ENCODE measurements around the gene PLEKHD1.
A peak's percentile ranks its signal among the peaks of the same experiment; 100 is the strongest.
"Not testable (repeated sequence)": the region's sequence is repeated elsewhere in the genome, so short reads cannot be mapped to it uniquely, and the experiment has no call there.

Gene PLEKHD1

DNA sequence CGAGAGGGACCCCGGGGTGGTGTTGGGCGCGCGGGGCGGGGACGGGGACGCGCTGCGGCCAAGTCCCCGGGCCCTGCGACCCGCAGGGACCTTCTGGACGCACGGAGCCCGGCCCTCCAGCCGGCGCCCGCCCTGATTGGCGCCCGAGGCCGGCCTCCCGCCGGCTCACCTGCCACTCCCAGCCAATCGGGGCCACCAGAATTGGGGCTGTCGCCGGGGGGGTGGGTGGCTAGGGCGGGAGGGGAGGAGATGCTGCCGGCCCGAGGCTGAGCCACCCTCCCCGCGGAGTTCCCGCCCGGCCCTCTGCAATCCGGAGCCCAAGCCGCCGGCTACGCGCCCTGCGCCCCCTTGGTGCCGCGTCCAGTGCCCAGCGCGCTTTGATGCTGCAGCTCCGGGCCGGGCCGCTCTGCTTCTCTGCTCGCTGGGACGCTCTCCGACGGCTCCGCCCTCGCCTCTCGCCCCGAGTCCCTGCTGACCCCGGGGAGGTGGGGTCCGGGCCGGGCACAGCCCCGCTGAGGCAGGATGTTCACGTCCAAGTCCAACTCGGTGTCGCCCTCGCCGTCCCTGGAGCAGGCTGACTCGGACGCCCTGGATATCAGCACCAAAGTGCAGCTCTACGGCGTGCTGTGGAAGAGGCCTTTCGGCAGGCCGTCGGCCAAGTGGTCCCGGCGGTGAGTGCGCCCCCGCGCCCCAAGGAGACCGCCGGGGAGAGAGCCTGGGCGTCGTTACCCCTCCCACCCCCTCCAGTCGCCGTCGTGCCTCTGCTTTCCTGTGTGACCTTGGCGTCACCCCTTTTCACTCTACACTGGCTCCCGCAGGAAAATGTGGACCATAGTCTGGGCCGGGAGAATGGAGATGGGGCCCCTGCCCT lies at the start of gene PLEKHD1:
Gene PLEKHD1 (plus strand): TSS at position 285 of the 871 bp plus-strand sequence. CDS start 238 bp downstream, at position 523.
- DNase-seq, result no peak

GRCh38 chr14:69439521-69440270 lies 44.8 kb upstream of the PLEKHD1 start:
- DNase-seq, result peak in 1 of 2 experiments; percentile 9

- no peak for DNase-seq
Measured at GRCh38 chr14:69441948-69442347, 42.6 kb upstream of the PLEKHD1 start.

DNA sequence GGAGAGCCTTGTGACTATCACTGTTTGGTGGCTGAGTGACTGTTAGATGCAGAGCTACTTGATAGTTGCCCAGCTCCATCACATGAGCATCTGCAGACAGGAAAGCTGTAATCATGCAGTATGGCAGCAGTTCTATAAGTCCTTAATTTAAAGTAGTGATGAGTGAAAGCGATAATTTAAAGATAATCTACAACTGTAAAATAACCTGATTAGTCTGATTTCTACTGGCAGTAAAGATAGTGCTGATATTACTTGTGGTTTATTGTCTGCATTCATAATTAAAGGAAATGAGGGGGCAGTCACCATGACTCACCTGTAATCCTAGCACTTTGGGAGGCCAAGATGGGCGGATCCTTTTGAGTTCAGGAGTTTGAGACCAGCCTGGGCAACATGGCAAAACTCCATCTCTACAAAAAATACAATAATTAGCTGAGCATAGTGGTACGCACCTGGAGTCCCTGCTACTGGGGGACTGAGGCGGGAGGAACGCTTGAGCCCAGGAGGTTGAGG lies 41.2 kb upstream of the PLEKHD1 start:
- no peak for DNase-seq

DNA sequence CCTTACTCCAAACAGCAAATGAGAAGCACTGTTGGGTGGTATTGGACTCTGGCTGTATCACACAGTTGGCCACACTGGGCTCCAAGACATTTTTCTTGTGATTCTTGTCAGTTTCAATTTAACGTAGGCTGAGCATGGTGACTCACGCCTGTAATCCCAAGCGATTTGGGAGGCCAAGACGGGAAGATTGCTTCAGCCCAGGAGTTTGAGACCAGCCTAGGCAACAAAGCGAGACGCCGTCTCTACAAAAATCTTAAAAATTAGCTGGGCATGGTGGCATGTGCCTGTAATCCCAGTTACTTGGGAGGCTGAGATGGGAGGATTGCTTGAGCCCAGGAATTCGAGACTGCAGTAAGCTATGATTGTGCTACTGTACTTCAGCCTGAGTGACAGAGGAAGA lies 35.3 kb upstream of the PLEKHD1 start:
- DNase-seq, result no peak

DNA sequence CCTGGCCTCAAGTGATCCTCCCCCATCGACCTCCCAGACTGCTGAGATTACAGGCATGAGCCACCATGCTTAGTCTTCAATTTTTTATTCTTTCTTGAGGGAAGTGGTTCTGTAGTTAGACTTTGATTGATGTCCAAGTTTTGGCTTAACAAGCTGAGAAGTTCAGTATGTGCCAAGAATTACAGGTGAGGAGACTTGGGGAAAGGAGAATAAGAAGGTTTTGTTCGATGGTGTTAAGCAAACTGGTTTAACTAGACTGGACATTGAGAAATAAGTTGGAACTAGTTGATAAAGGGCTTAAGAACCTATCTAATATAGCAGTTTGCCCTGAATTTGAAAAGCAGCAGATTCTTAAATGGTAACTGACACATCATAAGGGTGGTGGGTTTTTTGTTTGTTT lies 32.6 kb upstream of the PLEKHD1 start:
- no peak for DNase-seq

- DNase-seq, result no peak
Measured at GRCh38 chr14:69458350-69458749, 26.2 kb upstream of the PLEKHD1 start.

DNA sequence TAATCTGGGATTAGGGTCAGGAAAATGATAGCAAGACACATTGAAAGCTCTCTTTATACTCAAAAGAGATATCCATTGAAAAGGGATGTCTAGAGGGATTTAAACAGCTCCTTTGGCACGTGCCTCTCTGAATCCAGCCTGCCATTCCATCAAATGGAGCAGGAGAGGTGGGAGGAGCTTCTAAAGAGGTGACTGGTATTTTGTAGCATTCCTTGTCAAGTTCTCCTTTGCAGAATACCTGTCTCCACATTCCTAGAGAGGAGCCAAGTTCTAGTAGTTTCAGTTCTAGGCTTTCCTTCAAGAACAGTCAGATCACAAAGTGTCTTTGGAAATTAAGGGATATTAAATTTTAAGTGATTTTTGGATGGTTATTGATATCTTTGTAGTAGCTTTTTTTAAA lies 25.4 kb upstream of the PLEKHD1 start:
- no peak for DNase-seq

DNA sequence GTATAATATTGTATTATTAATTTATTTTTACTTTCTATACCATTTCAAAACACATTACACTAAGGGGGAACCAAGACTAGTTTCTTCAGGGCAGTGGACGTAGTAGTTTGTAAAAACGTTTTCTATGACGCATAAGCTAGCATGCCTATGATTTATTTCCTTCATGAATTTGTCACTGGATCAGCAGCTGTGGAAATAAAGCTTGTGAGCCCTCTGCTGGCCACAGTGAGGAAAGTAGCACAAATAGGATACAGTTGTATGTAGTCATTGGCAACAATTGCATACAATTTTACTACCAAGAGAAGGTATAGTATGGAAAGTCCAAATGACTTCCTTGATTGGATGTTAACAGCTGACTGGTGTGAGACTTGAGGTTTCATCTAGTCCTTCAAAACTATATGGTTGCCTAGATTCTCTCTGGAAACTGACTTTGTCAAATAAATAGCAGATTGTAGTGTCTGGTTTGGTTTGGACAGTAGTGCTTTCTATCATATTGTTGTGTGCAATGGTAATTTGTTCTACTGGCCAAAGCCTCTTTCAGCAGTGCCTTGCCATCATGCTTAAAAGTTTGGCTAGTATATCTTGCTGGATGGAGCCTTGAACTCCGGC lies 24.3 kb upstream of the PLEKHD1 start:
- DNase-seq, result peak; percentile 66 to 79

DNA sequence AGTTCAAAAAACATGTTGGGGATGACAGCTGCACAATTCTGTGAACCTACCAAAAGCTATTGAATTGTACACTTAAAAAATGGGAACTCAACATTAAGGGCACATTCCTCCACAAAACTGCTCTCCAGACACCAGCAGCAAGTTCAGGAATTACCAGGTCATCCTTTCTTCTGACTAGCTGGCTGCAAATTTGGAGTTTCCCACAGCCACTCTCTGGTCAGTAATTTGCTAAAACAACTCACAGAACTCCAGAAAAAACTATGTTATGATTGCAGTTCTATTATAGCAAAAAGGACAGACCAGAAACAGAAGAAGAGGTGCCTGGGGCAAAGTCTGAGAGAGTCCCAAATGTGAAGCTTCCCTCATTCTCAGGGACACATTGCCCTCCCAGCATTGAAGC lies 20.1 kb upstream of the PLEKHD1 start:
- DNase-seq, result no peak

DNA sequence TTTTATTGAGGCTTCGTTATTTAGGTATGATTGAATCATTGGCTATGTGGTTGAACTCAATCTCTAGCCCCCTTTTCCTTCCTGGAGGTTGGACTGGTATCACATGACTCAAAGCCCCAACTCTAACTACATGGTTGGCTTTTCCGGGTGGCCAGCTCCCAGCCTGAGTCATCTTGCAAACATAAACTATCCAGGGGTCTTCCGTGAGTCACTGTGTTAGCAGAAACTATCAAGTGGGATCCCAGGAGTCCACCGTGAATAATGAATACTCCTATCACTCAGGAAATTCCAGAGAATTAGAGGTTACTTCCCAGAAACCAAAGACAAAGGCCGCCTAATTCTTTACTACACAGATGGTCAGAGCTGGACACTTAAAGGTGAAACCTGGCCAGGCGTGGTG lies 19.7 kb upstream of the PLEKHD1 start:
- DNase-seq, result no peak

DNA sequence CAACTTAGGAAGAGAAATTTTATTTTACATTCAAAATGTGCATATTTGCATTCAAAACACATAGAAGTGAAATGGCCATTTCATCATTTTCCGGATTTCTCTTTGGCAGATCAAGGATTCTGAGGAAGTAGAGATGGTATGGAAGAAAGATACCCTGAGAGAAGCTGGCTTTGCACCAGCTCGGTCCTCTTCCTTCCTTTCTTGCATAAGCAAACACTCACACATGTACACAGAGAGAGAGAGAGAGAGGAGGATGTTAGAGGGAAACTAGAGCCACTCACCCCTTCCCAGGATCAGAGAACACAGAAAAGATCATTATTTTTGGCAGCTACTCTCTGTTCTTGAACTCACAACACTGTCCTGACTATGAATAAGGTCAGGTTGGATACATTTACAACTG lies 15.6 kb upstream of the PLEKHD1 start:
- peak; percentile 45 to 63 for DNase-seq

- DNase-seq, result no peak
Measured at GRCh38 chr14:69471436-69471835, 13.1 kb upstream of the PLEKHD1 start.

GRCh38 chr14:69471916-69472315 lies 12.6 kb upstream of the PLEKHD1 start:
- no peak for DNase-seq

- DNase-seq, result no peak
Measured at GRCh38 chr14:69473260-69473659, 11.3 kb upstream of the PLEKHD1 start.

GRCh38 chr14:69473946-69474345 lies 10.6 kb upstream of the PLEKHD1 start:
- DNase-seq, result no peak

GRCh38 chr14:69475194-69475818 lies 9.2 kb upstream of the PLEKHD1 start:
- DNase-seq, result peak; percentile 9 to 16

GRCh38 chr14:69476824-69477450 lies 7.6 kb upstream of the PLEKHD1 start:
- not testable (repeated sequence) for DNase-seq

DNA sequence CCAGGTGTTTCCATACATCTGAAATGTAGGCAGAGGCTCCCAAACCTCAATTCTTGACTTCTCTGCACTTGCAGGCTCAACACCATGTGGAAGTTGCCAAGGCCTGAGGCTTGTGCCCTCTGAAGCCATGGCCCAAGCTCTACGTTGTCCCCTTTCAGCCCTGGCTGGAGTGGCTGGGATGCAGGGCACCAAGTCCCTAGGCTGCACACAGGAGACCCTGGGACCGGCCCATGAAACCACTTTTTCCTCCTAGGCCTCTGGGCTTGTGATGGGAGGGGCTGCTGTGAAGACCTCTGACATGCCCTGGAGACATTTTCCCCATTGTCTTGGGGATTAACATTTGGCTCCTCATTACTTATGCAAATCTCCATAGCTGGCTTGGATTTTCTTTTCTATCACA lies 6.5 kb upstream of the PLEKHD1 start:
- not testable (repeated sequence) for DNase-seq

- DNase-seq, result no peak
Measured at GRCh38 chr14:69479696-69480095, 4.8 kb upstream of the PLEKHD1 start.

- no peak for DNase-seq
Measured at GRCh38 chr14:69480136-69480535, 4.4 kb upstream of the PLEKHD1 start.

DNA sequence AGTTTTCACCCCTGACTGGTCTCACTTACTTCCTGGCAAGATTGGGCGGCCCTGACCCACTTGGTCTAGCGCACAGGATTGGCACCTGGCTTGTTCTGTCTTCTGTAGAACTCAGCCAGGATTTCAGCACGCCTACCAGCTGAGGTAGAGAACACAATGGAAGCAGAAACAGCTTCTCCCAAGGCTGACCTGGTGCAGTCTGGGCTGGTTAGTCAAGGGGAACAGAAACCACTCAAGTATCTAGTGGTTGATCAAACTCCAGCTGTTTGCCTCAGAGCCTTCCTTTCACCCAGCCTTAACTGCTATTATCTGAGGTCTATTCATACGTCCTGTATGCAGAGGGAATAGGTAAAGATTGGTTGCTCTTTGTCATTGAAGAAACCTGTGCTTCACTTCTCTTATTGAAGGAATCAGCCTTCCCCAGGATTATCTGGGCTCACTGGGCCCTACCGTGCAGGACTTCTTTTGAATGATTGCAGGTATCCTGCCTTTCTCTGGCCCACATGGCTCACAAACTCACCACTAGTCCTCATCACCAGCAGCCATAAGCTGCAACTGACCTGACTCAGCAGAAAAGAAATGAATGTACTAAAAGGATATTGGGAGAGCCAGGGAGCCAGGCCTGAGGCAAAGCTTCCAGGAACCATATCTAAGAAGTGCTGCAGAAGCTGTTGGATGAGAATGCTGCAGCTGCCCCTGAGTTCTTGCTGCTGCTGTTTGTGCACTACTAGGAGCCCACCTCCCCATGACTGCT lies 2.5 kb upstream of the PLEKHD1 start:
- no peak for DNase-seq
